Stomach (tissue), 4 donors: ENCODE results near the gene ASAP2.
A peak's percentile ranks its signal among the peaks of the same experiment; 100 is the strongest.

Source experiments
- CTCF ChIP-seq, 7 experiments: fragments of 450-650 bp in 4 of 7; fragments of 200-600 bp in 3 of 7; sonication (generic) in 3 of 7; IDR thresholded peaks; one replicate each; pipeline ENCODE4 v1.5.1; 2016 to 2019; ENCODE audit warnings: antibody characterized with exemption in 7 of 7, control low read depth in 2 of 7, mild to moderate bottlenecking in 1 of 7
- EP300 ChIP-seq: sonication (generic); formaldehyde crosslinking; IDR thresholded peaks from one replicate; pipeline ENCODE4 v1.6.1; 2017; ENCODE audit warnings: antibody characterized with exemption
- POLR2A ChIP-seq, 4 donors: fragments of 450-650 bp; IDR thresholded peaks; one replicate each; pipeline ENCODE4 v1.6.1; 2016; ENCODE audit warnings: antibody characterized with exemption in 4 of 4, control low read depth in 2 of 4, mild to moderate bottlenecking in 1 of 4, moderate library complexity in 1 of 4
- POLR2AphosphoS5 ChIP-seq, 3 donors: sonication (generic); formaldehyde crosslinking; IDR thresholded peaks; one replicate each; pipeline ENCODE4 v1.6.1; 2016; ENCODE audit warnings: antibody characterized with exemption in 3 of 3

GRCh38 chr2:9178904-9179571 lies 27.6 kb upstream of the ASAP2 start:
- TF ChIP-seq POLR2A (IDR thresholded peaks at IDR 0.05) (no peak), CTCF (IDR thresholded peaks at IDR 0.05) (no peak), POLR2AphosphoS5 (IDR thresholded peaks at IDR 0.05) (peak; percentile 21 to 63 (median 33)), EP300 (no peak)
